H1 (cell line): Measurements from ENCODE around the gene PLCXD1. TPM values are rescaled to one million over a fixed set of nuclear protein-coding genes. Genes with fewer than 3 reads are reported as not detected.

ENCODE experiments used
- CEBPB ChIP-seq: IDR thresholded peaks from 2 replicates; pipeline ENCODE4 v1.6.1; 2012; ENCODE audit warnings: low read depth, low read length
- EP300 ChIP-seq, 2 experiments: IDR thresholded peaks; 1 replicate in 1 of 2; 2 replicates in 1 of 2; pipeline ENCODE4 v1.6.1; 2011 to 2012; ENCODE audit warnings: low read depth in 2 of 2, low read length in 2 of 2, mild to moderate bottlenecking in 2 of 2, borderline replicate concordance in 1 of 2, inconsistent platforms in 1 of 2, moderate library complexity in 1 of 2
- GTF2F1 ChIP-seq: IDR thresholded peaks from 2 replicates; pipeline ENCODE4 v1.6.1; 2012; ENCODE audit warnings: low read depth, low read length, improper control_type of control experiment, borderline replicate concordance
- POLR2A ChIP-seq, 2 experiments: IDR thresholded peaks; 1 replicate in 1 of 2; 2 replicates in 1 of 2; pipeline ENCODE4 v1.6.1; 2011; ENCODE audit warnings: low read depth in 2 of 2, low read length in 2 of 2, mild to moderate bottlenecking in 2 of 2; ENCODE audit errors: control extremely low read depth in 1 of 2
- RNF2 ChIP-seq: fragments of 200-900, 300-1000 bp; sonication (generic); IDR thresholded peaks from 2 replicates; pipeline ENCODE4 v1.7.1; 2016; ENCODE audit warnings: borderline replicate concordance, low read depth, mild to moderate bottlenecking, antibody characterized with exemption, low read length; ENCODE audit not compliant: poor library complexity, severe bottlenecking; ENCODE audit errors: missing control alignments
- RXRA ChIP-seq: IDR thresholded peaks from 2 replicates; pipeline ENCODE4 v1.6.1; 2011; ENCODE audit warnings: low read depth, mild to moderate bottlenecking, low read length, moderate library complexity; ENCODE audit not compliant: insufficient read depth
- SIX5 ChIP-seq: IDR thresholded peaks from 2 replicates; pipeline ENCODE4 v1.6.1; 2011; ENCODE audit warnings: mild to moderate bottlenecking, low read depth, low read length
- SP2 ChIP-seq: IDR thresholded peaks from 2 replicates; pipeline ENCODE4 v1.6.1; 2012; ENCODE audit warnings: mild to moderate bottlenecking, low read length, inconsistent platforms
- SP4 ChIP-seq: IDR thresholded peaks from 2 replicates; pipeline ENCODE4 v1.6.1; 2012; ENCODE audit warnings: low read length, inconsistent platforms
- YY1 ChIP-seq: IDR thresholded peaks from 2 replicates; pipeline ENCODE4 v1.6.1; 2011; ENCODE audit warnings: low read depth, mild to moderate bottlenecking, low read length
- polyA plus RNA-seq, 7 experiments: library from polyadenylated mRNA; depleted of rRNA in 3 of 7; stranded (reverse) in 5 of 7; unstranded in 2 of 7; fragments of >200 nt in 5 of 7; fragments of 200-250 nt in 2 of 7; gene quantifications; 1 replicate in 5 of 7; 2 replicates in 1 of 7; 4 replicates in 1 of 7; pipeline versions ENCODE4 v1.2.1 to v1.2.3, GENCODE V29; 2011 to 2013; ENCODE audit warnings: missing spikeins in 2 of 7, mixed read lengths in 2 of 7
- total RNA-seq: library from RNA; stranded (reverse); fragmentation: NEBNext Ultra II Directional; extraction: Animal tissue kit (Norgen Biotek cat#: 25700); gene quantifications from 2 replicates; pipeline ENCODE4 v1.2.1, GENCODE V29; 2021
- TF ChIP-seq, protein P1 (sequence below): fragments of 300-600 bp; sonication (generic); IDR thresholded peaks from 2 replicates; pipeline ENCODE4 v1.7.1; 2012; ENCODE audit warnings: low read length, moderate library complexity, mild to moderate bottlenecking, inconsistent platforms; ENCODE audit not compliant: insufficient replicate concordance

The PLCXD1 gene
- total and polyA plus RNA-seq, 2 of the 8 experiments (the other 6 are each of a cell fraction or from before 2014, with no cell fraction given) = 93.6 to 124 TPM

DNA sequence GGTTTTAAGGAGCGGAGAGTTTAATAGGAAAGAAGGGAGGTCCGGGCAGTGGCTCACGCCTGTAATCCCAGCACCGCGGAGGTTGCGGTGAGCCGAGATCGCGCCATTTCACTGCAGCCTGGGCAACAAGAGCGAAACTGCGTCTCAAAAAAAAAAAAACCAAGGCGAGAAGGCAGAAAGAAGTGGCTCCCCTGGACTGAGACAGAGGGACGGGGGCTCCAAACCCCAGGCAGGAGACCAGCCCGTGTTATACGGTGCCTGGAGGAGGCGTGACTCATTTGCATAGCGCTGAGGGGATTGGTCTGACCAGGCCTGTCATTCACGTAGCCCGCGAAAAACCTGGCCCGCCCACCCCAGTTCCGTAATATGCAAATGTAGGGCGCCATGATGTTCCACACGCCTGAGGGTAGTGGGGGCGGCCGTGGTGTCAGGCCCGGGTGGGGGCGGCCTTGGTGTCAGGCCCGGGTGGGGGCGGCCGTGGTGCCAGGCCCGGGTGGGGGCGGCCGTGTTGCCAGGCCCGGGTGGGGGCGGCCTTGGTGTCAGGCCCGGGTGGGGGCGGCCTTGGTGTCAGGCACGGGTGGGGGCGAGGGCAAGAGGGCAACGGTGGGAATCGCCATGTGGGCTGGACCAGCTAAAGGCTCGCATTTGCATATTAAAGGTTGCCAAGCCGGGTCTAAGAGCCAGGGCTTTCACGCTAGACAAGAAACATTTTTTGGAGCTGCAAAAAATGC lies 2.1 kb downstream of the PLCXD1 start (continued):
- TF ChIP-seq, protein P1, sequence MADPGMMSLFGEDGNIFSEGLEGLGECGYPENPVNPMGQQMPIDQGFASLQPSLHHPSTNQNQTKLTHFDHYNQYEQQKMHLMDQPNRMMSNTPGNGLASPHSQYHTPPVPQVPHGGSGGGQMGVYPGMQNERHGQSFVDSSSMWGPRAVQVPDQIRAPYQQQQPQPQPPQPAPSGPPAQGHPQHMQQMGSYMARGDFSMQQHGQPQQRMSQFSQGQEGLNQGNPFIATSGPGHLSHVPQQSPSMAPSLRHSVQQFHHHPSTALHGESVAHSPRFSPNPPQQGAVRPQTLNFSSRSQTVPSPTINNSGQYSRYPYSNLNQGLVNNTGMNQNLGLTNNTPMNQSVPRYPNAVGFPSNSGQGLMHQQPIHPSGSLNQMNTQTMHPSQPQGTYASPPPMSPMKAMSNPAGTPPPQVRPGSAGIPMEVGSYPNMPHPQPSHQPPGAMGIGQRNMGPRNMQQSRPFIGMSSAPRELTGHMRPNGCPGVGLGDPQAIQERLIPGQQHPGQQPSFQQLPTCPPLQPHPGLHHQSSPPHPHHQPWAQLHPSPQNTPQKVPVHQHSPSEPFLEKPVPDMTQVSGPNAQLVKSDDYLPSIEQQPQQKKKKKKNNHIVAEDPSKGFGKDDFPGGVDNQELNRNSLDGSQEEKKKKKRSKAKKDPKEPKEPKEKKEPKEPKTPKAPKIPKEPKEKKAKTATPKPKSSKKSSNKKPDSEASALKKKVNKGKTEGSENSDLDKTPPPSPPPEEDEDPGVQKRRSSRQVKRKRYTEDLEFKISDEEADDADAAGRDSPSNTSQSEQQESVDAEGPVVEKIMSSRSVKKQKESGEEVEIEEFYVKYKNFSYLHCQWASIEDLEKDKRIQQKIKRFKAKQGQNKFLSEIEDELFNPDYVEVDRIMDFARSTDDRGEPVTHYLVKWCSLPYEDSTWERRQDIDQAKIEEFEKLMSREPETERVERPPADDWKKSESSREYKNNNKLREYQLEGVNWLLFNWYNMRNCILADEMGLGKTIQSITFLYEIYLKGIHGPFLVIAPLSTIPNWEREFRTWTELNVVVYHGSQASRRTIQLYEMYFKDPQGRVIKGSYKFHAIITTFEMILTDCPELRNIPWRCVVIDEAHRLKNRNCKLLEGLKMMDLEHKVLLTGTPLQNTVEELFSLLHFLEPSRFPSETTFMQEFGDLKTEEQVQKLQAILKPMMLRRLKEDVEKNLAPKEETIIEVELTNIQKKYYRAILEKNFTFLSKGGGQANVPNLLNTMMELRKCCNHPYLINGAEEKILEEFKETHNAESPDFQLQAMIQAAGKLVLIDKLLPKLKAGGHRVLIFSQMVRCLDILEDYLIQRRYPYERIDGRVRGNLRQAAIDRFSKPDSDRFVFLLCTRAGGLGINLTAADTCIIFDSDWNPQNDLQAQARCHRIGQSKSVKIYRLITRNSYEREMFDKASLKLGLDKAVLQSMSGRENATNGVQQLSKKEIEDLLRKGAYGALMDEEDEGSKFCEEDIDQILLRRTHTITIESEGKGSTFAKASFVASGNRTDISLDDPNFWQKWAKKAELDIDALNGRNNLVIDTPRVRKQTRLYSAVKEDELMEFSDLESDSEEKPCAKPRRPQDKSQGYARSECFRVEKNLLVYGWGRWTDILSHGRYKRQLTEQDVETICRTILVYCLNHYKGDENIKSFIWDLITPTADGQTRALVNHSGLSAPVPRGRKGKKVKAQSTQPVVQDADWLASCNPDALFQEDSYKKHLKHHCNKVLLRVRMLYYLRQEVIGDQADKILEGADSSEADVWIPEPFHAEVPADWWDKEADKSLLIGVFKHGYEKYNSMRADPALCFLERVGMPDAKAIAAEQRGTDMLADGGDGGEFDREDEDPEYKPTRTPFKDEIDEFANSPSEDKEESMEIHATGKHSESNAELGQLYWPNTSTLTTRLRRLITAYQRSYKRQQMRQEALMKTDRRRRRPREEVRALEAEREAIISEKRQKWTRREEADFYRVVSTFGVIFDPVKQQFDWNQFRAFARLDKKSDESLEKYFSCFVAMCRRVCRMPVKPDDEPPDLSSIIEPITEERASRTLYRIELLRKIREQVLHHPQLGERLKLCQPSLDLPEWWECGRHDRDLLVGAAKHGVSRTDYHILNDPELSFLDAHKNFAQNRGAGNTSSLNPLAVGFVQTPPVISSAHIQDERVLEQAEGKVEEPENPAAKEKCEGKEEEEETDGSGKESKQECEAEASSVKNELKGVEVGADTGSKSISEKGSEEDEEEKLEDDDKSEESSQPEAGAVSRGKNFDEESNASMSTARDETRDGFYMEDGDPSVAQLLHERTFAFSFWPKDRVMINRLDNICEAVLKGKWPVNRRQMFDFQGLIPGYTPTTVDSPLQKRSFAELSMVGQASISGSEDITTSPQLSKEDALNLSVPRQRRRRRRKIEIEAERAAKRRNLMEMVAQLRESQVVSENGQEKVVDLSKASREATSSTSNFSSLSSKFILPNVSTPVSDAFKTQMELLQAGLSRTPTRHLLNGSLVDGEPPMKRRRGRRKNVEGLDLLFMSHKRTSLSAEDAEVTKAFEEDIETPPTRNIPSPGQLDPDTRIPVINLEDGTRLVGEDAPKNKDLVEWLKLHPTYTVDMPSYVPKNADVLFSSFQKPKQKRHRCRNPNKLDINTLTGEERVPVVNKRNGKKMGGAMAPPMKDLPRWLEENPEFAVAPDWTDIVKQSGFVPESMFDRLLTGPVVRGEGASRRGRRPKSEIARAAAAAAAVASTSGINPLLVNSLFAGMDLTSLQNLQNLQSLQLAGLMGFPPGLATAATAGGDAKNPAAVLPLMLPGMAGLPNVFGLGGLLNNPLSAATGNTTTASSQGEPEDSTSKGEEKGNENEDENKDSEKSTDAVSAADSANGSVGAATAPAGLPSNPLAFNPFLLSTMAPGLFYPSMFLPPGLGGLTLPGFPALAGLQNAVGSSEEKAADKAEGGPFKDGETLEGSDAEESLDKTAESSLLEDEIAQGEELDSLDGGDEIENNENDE = no peak
- TF ChIP-seq SP4 (no peak), GTF2F1 (no peak), RNF2 (no peak), EP300 (IDR thresholded peaks at IDR 0.05; ENCODE audit: borderline replicate concordance in 1 of 2, low read depth in 2 of 2, low read length in 2 of 2) (no peak), CEBPB (no peak), YY1 (peak; percentile 86), POLR2A (IDR thresholded peaks at IDR 0.05; ENCODE audit: control extremely low read depth in 1 of 2, low read depth in 2 of 2, low read length in 2 of 2) (peak in 1 of 2 experiments; percentile 83; a peak in 2 of 3 replicates), SIX5 (no peak), SP2 (no peak), RXRA (no peak)
